ENCODE measurements around the gene INHBC. TPM values are rescaled to one million over a fixed set of nuclear protein-coding genes. Genes with fewer than 3 reads are reported as not detected.

INHBC gene
- total and polyA plus RNA-seq, 7 experiments from 2014 or later: 0.16 TPM; not detected in 6

- no peaks in the 10 kb centered on the region for H3K27me3 ChIP-seq (ENCODE audit: control insufficient read depth in 2 of 2, insufficient read depth in 2 of 2, low read length in 2 of 2)
- no peaks in the 10 kb centered on the region for H3K9me3 ChIP-seq (ENCODE audit: control insufficient read depth in 2 of 3, low read length in 3 of 3)
- H3K27ac ChIP-seq (ENCODE audit: low read depth, low read length): no peak overlapping the region
- peaks cover 0 to 1% (median 0%) of the 10 kb centered on the region in 5 donors for H3K36me3 Mint-ChIP-seq
- H3K4me1 ChIP-seq (ENCODE audit: control insufficient read depth in 2 of 2, insufficient read depth in 2 of 2, low read length in 2 of 2): peaks cover 21 to 30% of the 10 kb centered on the region in 2 donors
- ChIA-PET CTCF (interaction anchor here (0.5 to 6.5 kb wide), 8 partner anchors 9 to 1585 kb away, joined by 3 to 101 read pairs (median 3); partner anchors contain the start of genes ARHGAP9 and AVIL), POLR2A (interaction anchor here (1.3 to 6.9 kb wide), 5 partner anchors 10 to 62 kb away, joined by 4 to 81 read pairs (median 6); partner anchors contain the start of genes ARHGAP9 and DDIT3)
- ATAC-seq (no peak), DNase-seq (peak in 4 of 9 donors; percentile 10 to 37 (median 24))
- intact Hi-C loops (cut with micrococcal nuclease): loop anchor here (1.0 to 2.0 kb wide), 6 partner anchors 16 to 249 kb away; partner anchors contain the start of gene NXPH4 (in 1 of the 2)
- H3K36me3 ChIP-seq (ENCODE audit: control insufficient read depth in 2 of 3, insufficient read depth in 3 of 3, low read length in 3 of 3): peaks cover 0 to under 1% (median 0%) of the 10 kb centered on the region in 3 experiments
- H3K4me3 Mint-ChIP-seq: peak overlapping the region; percentile 78 to 93 (median 88)
- H3K4me3 ChIP-seq (ENCODE audit: low read length): peak overlapping the region; percentile 56
- H3K9me3 Mint-ChIP-seq: peaks cover 0 to 2% (median 0%) of the 10 kb centered on the region in 11 donors
- peak overlapping the region in 7 of 9 donors; percentile 56 to 88 (median 67) for H3K27ac Mint-ChIP-seq
- peaks cover 32 to 51% (median 42%) of the 10 kb centered on the region in 7 donors for H3K4me1 Mint-ChIP-seq
- H3K27me3 Mint-ChIP-seq: peaks cover 0 to 22% (median 8%) of the 10 kb centered on the region in 5 donors
These were observed 27.3 kb downstream of the INHBC start for GRCh38 chr12:57461917-57462250.

- H3K9me3 Mint-ChIP-seq: peaks cover 0 to 2% (median 0%) of the 10 kb centered on the region in 11 donors
- intact Hi-C loops (cut with micrococcal nuclease): loop anchor here (1.0 to 2.0 kb wide), 6 partner anchors 16 to 250 kb away; partner anchors contain the start of gene NXPH4 (in 1 of the 2)
These were observed 27.8 kb downstream of the INHBC start for GRCh38 chr12:57462251-57462911.

GRCh38 chr12:57462912-57463253 lies 28.3 kb downstream of the INHBC start:
- CTCF ChIA-PET: interaction anchor here (0.6 to 6.5 kb wide), 6 partner anchors 10 to 345 kb away, joined by 3 to 101 read pairs (median 3); partner anchors contain the start of gene ARHGAP9
- Mint-ChIP-seq H3K4me1 (peaks cover 38 to 58% (median 42%) of the 10 kb centered on the region in 7 donors), H3K27me3 (peaks cover 0 to 22% (median 8%) of the 10 kb centered on the region in 5 donors), H3K9me3 (peaks cover 0 to 2% (median 0%) of the 10 kb centered on the region in 11 donors), H3K4me3 (peak overlapping the region; percentile 78 to 91 (median 88)), H3K36me3 (peaks cover 4 to 11% (median 8%) of the 10 kb centered on the region in 5 donors), H3K27ac (peak overlapping the region; percentile 47 to 91 (median 70))
- intact Hi-C loops (cut with micrococcal nuclease): loop anchor here (1.0 to 2.0 kb wide), 6 partner anchors 15 to 250 kb away; partner anchors contain the start of gene NXPH4 (in 1 of the 2)
- Histone ChIP-seq H3K27ac (ENCODE audit: low read depth, low read length) (no peak overlapping the region), H3K4me3 (ENCODE audit: low read length) (no peak overlapping the region), H3K36me3 (ENCODE audit: control insufficient read depth in 2 of 3, insufficient read depth in 3 of 3, low read length in 3 of 3) (peaks cover 0 to 9% (median 0%) of the 10 kb centered on the region in 3 experiments), H3K4me1 (ENCODE audit: control insufficient read depth in 2 of 2, insufficient read depth in 2 of 2, low read length in 2 of 2) (peaks cover 21 to 30% of the 10 kb centered on the region in 2 donors), H3K27me3 (ENCODE audit: control insufficient read depth in 2 of 2, insufficient read depth in 2 of 2, low read length in 2 of 2) (no peaks in the 10 kb centered on the region), H3K9me3 (ENCODE audit: control insufficient read depth in 2 of 3, low read length in 3 of 3) (no peaks in the 10 kb centered on the region)
- DNase-seq: no peak
- no peak for ATAC-seq
- POLR2A ChIA-PET: interaction anchor here (0.9 to 6.9 kb wide), 8 partner anchors 9 to 61 kb away, joined by 3 to 81 read pairs (median 4); partner anchors contain the start of gene ARHGAP9

More at GRCh38 chr12:57462251-57462911, 27.8 kb downstream of the INHBC start:
- H3K36me3 ChIP-seq (ENCODE audit: control insufficient read depth in 2 of 3, insufficient read depth in 3 of 3, low read length in 3 of 3): peaks cover 0 to 5% (median 0%) of the 10 kb centered on the region in 3 experiments
- no peaks in the 10 kb centered on the region for H3K9me3 ChIP-seq (ENCODE audit: control insufficient read depth in 2 of 3, low read length in 3 of 3)
- ChIA-PET POLR2A (interaction anchor here (0.9 to 6.9 kb wide), 9 partner anchors 9 to 61 kb away, joined by 3 to 81 read pairs (median 5); partner anchors contain the start of genes ARHGAP9 and DDIT3), CTCF (interaction anchor here (0.5 to 6.5 kb wide), 8 partner anchors 10 to 1585 kb away, joined by 3 to 101 read pairs (median 3); partner anchors contain the start of genes ARHGAP9 and AVIL)
- peak; percentile 84 for ATAC-seq
- H3K4me1 ChIP-seq (ENCODE audit: control insufficient read depth in 2 of 2, insufficient read depth in 2 of 2, low read length in 2 of 2): peaks cover 21 to 30% of the 10 kb centered on the region in 2 donors
- Mint-ChIP-seq H3K4me3 (peak overlapping the region; percentile 78 to 93 (median 88)), H3K27ac (peak overlapping the region; percentile 56 to 91 (median 70)), H3K27me3 (peaks cover 0 to 22% (median 8%) of the 10 kb centered on the region in 5 donors), H3K4me1 (peaks cover 35 to 55% (median 42%) of the 10 kb centered on the region in 7 donors), H3K36me3 (peaks cover 0 to 6% (median 4%) of the 10 kb centered on the region in 5 donors)
- peak; percentile 75 to 92 (median 86) for DNase-seq
- peak overlapping the region; percentile 56 for H3K4me3 ChIP-seq (ENCODE audit: low read length)
- no peak overlapping the region for H3K27ac ChIP-seq (ENCODE audit: low read depth, low read length)
- H3K27me3 ChIP-seq (ENCODE audit: control insufficient read depth in 2 of 2, insufficient read depth in 2 of 2, low read length in 2 of 2): no peaks in the 10 kb centered on the region

GRCh38 chr12:57464569-57464968 lies 30.0 kb downstream of the INHBC start:
- Mint-ChIP-seq H3K27me3 (peaks cover 0 to 21% (median 8%) of the 10 kb centered on the region in 5 donors), H3K36me3 (peaks cover 11 to 21% (median 15%) of the 10 kb centered on the region in 5 donors), H3K27ac (peak overlapping the region in 4 of 9 donors; percentile 14 to 52 (median 26)), H3K4me3 (peak overlapping the region in 3 of 10 donors; percentile 2 to 24 (median 5)), H3K9me3 (no peaks in the 10 kb centered on the region), H3K4me1 (peaks cover 31 to 51% (median 39%) of the 10 kb centered on the region in 7 donors)
- ChIA-PET POLR2A (interaction anchor here (0.7 to 6.9 kb wide), 2 partner anchors 9 to 14 kb away, joined by 3 to 81 read pairs; partner anchors contain the start of gene ARHGAP9), CTCF (interaction anchor here (0.6 to 2.5 kb wide), 3 partner anchors 12 to 104 kb away, joined by 3 to 10 read pairs (median 4); no protein-coding TSS in a partner anchor)
- ATAC-seq: no peak
- Histone ChIP-seq H3K9me3 (ENCODE audit: control insufficient read depth in 2 of 3, low read length in 3 of 3) (no peaks in the 10 kb centered on the region), H3K4me3 (ENCODE audit: low read length) (no peak overlapping the region), H3K4me1 (ENCODE audit: control insufficient read depth in 2 of 2, insufficient read depth in 2 of 2, low read length in 2 of 2) (peaks cover 21 to 25% of the 10 kb centered on the region in 2 donors), H3K36me3 (ENCODE audit: control insufficient read depth in 2 of 3, insufficient read depth in 3 of 3, low read length in 3 of 3) (peaks cover 0 to 24% (median 0%) of the 10 kb centered on the region in 3 experiments), H3K27me3 (ENCODE audit: control insufficient read depth in 2 of 2, insufficient read depth in 2 of 2, low read length in 2 of 2) (no peaks in the 10 kb centered on the region), H3K27ac (ENCODE audit: low read depth, low read length) (no peak overlapping the region)
- intact Hi-C loops (cut with micrococcal nuclease): no loop called here
- no peak for DNase-seq

GRCh38 chr12:57465030-57465746 lies 30.6 kb downstream of the INHBC start:
- H3K4me3 ChIP-seq (ENCODE audit: low read length): no peak overlapping the region
- DNase-seq: no peak
- no peaks in the 10 kb centered on the region for H3K9me3 Mint-ChIP-seq
- H3K27ac Mint-ChIP-seq: peak overlapping the region in 6 of 9 donors; percentile 5 to 76 (median 52)
- H3K27ac ChIP-seq (ENCODE audit: low read depth, low read length): no peak overlapping the region
- peaks cover 11 to 25% (median 15%) of the 10 kb centered on the region in 5 donors for H3K36me3 Mint-ChIP-seq
- peaks cover 20 to 25% of the 10 kb centered on the region in 2 donors for H3K4me1 ChIP-seq (ENCODE audit: control insufficient read depth in 2 of 2, insufficient read depth in 2 of 2, low read length in 2 of 2)
- peak overlapping the region in 2 of 10 donors; percentile 5 to 24 for H3K4me3 Mint-ChIP-seq
- no peaks in the 10 kb centered on the region for H3K9me3 ChIP-seq (ENCODE audit: control insufficient read depth in 2 of 3, low read length in 3 of 3)
- peaks cover 0 to 17% (median 7%) of the 10 kb centered on the region in 5 donors for H3K27me3 Mint-ChIP-seq
- H3K4me1 Mint-ChIP-seq: peaks cover 30 to 49% (median 39%) of the 10 kb centered on the region in 7 donors
- intact Hi-C loops (cut with micrococcal nuclease): no loop called here
- H3K36me3 ChIP-seq (ENCODE audit: control insufficient read depth in 2 of 3, insufficient read depth in 3 of 3, low read length in 3 of 3): peaks cover 0 to 30% (median 0%) of the 10 kb centered on the region in 3 experiments
- ChIA-PET CTCF (interaction anchor here (0.6 to 2.5 kb wide), 4 partner anchors 12 to 725 kb away, joined by 3 to 10 read pairs (median 4); no protein-coding TSS in a partner anchor), POLR2A (interaction anchor here (0.7 to 2.1 kb wide), 7 partner anchors 9 to 53 kb away, joined by 3 to 14 read pairs (median 5); partner anchors contain the start of genes ARHGAP9, INHBE and MARS1)
- ATAC-seq: no peak
- no peaks in the 10 kb centered on the region for H3K27me3 ChIP-seq (ENCODE audit: control insufficient read depth in 2 of 2, insufficient read depth in 2 of 2, low read length in 2 of 2)

Data from naive thymus-derived CD4-positive, alpha-beta T cell (primary cell).